AG09309 (cell line): Measurements from ENCODE around the gene SLU7.

Source experiments
- DNase-seq: peaks from one replicate; pipeline ENCODE4 v3.0.0-alpha.2; 2010; ENCODE audit warnings: low read depth
- H3K4me3 ChIP-seq: 2 replicates; pipeline ENCODE4 v1.5.1; 2011; ENCODE audit warnings: mild to moderate bottlenecking, low read depth, low read length, moderate library complexity; ENCODE audit not compliant: control insufficient read depth
- TF ChIP-seq, protein P1 (sequence below): IDR thresholded peaks from 2 replicates; pipeline ENCODE4 v1.5.1; 2011; ENCODE audit warnings: mild to moderate bottlenecking, low read depth, low read length, inconsistent platforms; ENCODE audit not compliant: insufficient read depth, control insufficient read depth; ENCODE audit errors: missing control alignments

Gene SLU7

GRCh38 chr5:160464466-160464797 is 45.6 kb upstream of the SLU7 start:
- H3K4me3 ChIP-seq = no peak overlapping the region
- TF ChIP-seq, protein P1, sequence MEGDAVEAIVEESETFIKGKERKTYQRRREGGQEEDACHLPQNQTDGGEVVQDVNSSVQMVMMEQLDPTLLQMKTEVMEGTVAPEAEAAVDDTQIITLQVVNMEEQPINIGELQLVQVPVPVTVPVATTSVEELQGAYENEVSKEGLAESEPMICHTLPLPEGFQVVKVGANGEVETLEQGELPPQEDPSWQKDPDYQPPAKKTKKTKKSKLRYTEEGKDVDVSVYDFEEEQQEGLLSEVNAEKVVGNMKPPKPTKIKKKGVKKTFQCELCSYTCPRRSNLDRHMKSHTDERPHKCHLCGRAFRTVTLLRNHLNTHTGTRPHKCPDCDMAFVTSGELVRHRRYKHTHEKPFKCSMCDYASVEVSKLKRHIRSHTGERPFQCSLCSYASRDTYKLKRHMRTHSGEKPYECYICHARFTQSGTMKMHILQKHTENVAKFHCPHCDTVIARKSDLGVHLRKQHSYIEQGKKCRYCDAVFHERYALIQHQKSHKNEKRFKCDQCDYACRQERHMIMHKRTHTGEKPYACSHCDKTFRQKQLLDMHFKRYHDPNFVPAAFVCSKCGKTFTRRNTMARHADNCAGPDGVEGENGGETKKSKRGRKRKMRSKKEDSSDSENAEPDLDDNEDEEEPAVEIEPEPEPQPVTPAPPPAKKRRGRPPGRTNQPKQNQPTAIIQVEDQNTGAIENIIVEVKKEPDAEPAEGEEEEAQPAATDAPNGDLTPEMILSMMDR = no peak
- DNase-seq = no peak

DNA sequence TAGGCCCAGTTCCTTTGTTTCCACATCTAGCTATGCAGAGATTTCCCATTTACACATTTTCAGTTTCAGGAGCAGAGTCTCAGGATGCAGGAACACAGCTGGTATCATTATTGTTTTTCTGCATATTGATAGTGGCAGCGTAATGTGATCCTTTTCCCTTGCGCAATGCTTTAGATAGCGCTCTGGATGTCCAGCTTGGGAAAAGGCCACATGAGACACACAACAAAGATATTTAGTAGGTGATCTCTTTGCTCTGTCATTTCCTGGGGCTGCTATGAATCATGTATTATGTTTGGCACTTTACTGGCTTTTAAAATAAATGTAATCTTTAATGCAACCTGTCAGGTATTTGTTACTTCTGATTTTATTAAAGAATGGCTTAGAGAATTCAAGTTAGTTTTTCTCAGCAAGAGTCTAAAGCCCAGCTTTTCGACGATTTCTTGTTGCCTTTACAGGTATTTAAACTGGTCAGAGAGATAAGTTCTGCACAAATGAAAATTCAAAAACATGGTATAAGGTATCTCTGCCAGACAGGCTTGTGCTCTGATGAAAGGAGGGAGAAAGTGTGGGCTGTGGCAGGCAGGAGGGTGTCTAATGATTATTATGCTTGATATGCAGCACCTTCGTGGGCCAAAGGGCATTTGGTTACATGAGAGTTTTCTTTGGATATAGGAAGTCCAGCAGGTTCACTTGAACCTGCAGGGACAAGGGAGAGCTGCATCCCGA is 45.0 kb upstream of the SLU7 start:
- no peak for DNase-seq
- TF ChIP-seq, protein P1 = no peak
- no peak overlapping the region for H3K4me3 ChIP-seq

DNA sequence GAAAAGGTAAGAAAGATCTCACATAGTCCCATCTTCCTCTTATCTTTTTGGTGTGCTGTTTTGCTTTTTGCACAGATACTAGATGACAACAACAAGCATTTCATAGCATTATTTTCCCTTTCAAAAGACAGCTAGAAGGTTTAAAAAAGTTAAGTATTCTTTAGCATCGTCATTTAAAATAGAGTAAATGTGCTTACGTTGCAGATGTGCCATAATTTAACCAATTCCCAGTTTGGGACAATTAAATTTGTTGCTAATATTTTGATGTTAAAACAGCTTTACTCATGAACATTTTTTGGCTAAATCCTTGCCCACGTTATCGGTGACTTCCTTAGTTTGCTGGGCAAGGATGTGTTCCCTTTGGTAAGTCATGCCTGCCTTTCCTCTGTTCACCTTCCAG is 44.3 kb upstream of the SLU7 start:
- no peak overlapping the region for H3K4me3 ChIP-seq
- no peak for DNase-seq
- TF ChIP-seq, protein P1 = no peak

- H3K4me3 ChIP-seq = no peak overlapping the region
- no peak for DNase-seq
- TF ChIP-seq, protein P1 = no peak
These were observed 43.3 kb upstream of the SLU7 start for GRCh38 chr5:160462167-160462566.

DNA sequence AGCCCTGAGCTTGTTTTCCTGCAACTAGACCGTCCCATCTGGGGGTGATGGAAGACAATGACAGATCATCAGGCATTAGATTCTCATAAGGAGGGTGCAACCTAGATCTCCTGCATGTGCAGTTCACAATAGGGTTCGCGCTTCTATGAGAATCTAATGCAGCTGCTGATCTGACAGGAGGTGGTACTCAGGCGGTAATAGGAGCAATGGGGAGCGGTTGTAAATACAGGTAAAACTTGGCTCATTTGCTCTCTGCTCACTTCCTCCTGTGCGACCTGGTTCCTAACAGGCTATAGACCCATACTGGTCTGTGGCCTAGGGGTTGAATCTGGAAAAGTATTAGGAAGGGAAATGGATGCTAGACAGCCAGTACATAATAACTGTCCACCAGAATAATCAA is 42.5 kb upstream of the SLU7 start:
- TF ChIP-seq, protein P1 = no peak
- DNase-seq = no peak
- no peak overlapping the region for H3K4me3 ChIP-seq

DNA sequence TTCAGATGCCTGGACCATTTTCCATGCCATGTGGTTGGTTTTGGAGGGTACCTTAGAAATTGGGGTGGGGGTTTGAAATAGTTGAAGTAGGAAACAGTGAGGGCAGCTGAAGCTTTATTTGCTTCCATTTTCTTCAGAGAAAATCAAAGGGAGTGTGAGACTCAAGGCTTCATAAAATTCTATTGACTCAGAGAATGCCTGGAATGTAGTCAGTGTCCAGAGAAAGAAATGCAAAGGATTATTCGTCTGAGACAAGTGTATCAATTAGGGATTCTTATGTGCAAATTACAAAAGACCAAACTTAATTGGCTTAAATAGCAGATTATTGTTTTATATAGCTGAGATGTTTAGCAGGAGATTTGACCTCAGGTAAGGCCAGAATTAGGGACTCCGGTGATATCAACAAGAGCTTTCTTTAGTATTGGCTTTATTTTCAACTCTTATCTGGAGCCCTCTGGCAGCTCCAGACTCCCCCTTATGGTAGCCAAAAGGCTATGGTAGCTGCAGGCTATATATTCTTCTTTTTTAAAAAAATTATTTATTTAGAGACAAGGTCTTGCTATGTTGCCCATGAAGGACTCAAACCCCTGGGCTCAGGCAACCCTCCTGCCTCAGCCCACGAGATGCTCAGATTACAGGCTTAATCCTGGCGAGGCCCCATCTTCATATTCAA is 41.6 kb upstream of the SLU7 start:
- no peak for DNase-seq
- TF ChIP-seq, protein P1 = peak; percentile 11
- H3K4me3 ChIP-seq = no peak overlapping the region
